ENCODE data around the gene PSMD14.

Gene PSMD14

DNA sequence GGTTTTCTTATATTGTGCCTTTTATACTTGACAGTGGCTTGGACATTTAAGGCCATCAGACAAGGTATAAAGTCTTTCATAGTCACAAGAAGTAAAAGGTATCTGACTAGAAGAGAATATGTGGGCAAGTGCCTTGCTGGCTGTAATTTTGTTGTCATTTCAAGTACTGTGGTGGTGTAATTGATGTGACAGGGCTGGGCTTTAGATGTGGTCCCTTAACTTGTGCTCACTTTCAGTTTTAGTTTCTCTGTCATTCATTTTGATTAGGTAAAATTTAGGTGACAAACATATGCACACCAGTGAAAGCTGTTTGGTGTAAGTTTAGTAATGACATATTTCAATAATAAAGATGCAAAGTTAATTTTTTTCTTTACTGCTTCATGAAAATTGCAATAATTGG, 76.6 kb downstream of the PSMD14 start:
- DNase-seq (ENCODE audit: low read depth) = no peak

DNA sequence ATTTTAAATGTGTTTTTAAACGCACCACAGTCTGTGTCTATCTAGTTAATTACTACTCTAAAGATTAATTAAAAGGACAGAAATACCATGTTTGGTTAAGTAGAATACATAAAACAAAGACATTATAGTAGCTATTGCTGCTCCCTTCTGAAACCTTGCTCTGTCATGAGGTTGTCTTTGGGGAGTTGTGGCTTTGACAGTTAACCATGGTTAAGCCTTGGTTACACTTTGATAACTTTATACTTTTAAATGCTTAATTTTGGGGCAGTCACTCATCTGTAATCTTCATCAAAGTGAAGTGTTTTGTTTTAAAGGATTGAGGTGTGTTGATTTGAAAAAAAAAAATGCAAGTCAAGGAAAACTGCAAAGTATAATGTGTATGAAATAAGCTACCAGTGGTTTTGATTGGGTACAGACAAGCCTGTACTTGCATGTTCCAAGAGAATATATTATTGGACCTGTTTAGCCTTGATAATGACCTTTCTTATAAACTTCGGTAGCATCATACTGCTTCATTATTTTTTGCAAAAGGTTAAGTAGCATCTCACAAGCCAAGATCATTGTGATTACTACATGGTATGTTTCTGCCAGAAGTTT, 78.1 kb downstream of the PSMD14 start:
- no peak for DNase-seq (ENCODE audit: low read depth)

DNA sequence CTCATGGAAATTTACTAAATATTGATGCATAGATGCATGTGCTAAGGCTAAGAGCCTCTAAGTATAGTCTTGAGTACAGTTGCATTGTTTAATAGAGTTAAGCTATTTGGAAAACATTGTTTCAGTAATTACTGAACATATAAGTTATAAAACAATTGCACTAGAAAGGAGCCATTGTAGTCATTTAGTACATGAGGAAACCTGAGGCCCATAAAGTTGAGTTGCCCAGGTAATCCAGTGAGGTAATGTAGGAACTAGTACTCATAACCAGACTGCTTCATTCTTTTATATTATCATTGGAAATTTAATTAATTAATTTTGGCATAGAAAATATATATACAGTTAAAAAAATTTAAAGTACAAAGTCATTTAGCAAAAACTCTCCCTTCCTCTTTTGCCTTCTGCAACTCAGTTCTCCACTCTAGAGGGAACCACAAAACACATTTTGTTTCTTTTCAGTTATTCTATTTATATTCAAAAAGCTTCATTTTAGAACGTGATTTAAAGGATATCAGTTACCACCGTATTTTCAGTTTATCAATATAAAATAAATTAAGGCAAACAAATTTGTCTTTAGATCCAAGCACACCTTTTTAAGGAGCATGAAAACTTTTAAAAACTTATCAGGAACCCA, 80.0 kb downstream of the PSMD14 start:
- DNase-seq (ENCODE audit: low read depth) = no peak

DNA sequence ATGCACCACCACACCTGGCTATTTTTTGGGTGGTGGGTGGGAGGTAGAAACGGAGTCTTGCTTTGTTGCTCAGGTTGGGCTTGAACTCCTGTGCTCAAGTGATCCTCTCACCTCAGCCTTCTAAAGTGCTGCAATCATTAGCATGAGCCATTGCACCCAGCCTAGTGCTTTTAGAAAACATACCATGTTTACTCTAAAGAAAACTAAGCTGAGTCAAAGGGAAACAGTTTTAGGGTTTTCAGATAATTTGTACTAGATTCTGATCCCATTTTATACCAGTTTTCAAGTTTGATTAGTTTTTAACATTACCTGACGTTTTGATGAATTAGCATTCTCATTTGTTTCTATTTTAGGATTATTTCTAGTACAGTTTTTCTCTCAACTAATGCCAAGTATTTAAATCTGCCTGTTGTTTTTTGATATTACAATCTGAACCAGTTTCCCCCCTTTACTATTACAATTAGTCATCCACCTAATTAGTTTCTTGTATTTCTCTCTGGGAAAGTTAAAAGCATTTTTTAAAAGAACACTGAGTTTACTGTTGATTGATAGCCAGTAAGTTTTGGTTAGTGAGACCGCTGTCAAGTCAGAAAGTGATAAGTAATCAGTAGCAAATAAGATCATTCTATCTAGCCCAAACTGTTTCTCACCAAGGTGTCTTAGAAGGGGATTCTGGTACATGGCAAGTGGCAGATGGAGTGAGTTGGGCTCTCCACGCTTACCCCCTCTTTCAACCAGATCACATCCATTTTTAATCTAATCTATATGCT, 83.7 kb downstream of the PSMD14 start:
- no peak for DNase-seq (ENCODE audit: low read depth)

DNA sequence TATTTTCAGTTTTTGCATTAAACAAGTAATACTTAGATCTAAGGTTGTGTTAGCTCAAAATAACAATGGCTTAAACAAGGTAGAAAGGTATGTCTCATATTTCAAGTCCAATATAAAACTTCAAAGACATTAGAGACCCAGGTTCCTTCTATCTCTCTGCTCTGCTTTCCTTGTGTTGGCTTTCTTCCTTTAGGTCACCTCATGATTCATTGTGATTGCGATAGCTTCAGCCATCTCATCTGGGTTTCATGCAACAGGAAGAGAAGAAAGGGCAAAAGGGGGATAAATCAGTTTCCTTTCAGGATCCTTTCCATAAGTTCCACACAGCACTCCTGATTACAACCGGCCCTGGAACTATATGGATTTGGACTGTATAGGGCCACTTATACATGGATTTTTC, 91.9 kb downstream of the PSMD14 start:
- peak; percentile 40 for DNase-seq (ENCODE audit: low read depth)

DNA sequence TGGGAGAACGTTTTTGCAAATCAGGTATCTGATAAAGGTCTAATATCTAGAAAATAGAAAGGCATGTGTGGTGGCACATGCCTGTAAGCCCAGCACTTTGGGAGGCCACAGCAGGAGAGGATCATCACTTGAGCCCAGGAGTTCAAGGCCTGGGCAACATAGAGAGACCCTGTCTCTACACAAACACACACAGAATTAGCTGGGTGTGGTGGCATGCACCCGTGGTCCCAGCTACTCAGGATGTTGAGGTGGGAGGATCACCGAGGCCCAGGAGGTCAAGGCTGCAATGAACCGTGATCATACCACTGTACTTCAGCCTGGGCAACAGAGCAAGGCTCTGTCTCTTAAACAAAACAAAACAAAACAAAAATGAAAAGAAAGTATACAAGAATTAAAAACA, 94.1 kb downstream of the PSMD14 start:
- DNase-seq (ENCODE audit: low read depth) = no peak

DNA sequence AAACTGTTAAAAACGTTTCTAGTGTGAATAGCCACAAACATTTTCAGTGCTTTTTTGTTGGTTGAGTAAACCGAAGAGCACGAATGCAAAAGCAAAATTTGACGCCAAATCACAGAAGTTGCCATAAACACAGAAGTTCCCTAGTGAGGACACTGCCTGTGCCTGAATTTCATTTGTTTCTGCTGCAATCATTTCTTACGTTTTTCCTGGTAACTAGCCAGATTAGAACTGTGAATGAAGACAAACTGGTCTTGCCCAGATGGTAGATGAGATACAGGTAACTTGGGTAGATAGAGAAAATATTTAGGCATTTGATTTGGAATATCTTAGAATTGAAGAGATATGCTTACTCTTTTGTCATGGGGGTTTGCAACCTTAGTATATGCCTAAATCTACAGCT, 98.1 kb downstream of the PSMD14 start:
- no peak for DNase-seq (ENCODE audit: low read depth)

DNA sequence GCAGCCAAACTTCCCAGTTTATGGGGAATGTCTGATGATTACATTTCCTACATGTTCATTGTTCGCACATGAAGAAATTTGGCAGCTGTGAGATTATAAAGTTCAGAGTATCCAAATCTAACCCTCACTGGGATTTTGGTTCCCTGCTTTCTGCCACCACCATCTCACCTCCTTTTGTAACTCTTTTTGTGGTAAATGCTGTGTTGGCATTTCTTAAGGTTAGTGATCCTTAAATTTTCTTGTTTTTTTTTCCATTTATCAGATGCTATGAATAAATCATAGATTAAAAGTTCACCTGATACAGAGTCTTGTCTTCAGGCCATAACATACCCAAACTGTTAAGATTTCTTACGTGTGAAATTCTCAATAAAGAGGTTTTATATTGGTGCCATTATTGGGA, 99.4 kb downstream of the PSMD14 start:
- DNase-seq (ENCODE audit: low read depth) = no peak

DNA sequence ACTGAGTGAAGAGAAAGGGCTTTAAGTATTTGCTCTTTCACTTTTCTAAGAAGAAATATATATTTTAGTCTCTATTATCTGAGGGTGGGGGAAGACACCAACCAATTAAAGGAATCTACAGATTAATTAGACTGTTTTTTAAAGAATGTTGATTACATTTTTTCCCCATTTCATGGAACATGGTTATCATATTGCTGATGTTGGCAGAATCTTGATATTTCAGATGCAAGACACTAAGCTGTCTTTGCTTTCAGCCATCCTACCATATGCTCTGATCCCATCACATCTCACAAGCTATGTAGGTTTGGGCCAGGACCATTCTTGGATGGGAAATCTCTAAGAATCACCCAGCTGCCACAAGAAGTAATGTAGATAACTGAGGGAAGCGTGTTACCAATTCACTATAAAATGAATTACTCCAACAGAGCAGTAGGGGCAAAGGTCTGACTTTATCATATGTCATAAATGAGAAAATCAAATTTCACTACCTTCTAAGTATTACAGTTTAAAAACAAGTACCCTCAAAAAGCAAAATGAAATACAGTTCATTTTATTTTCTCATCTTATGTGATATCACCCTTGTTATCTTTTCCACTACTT, 101.2 kb downstream of the PSMD14 start:
- DNase-seq (ENCODE audit: low read depth) = no peak

DNA sequence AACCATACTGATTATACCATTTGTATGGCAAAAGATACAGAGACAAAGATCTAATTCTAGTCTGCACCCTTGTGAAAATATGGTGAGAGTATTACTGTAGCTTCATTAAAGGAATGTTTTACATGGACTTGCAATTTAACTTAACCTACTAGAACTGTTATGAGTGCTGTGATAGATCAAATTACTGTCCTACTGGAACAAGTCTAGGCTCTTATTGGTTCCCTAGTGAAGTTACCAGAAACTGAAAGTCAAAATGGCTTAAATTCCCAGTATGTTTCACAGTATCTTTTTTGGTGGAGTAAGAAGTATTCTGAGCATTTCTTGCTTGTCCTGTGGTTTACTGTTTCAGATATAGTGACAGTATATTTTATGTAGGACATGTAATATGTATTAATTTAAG, 104.1 kb downstream of the PSMD14 start:
- peak; percentile 6 for DNase-seq (ENCODE audit: low read depth)

DNA sequence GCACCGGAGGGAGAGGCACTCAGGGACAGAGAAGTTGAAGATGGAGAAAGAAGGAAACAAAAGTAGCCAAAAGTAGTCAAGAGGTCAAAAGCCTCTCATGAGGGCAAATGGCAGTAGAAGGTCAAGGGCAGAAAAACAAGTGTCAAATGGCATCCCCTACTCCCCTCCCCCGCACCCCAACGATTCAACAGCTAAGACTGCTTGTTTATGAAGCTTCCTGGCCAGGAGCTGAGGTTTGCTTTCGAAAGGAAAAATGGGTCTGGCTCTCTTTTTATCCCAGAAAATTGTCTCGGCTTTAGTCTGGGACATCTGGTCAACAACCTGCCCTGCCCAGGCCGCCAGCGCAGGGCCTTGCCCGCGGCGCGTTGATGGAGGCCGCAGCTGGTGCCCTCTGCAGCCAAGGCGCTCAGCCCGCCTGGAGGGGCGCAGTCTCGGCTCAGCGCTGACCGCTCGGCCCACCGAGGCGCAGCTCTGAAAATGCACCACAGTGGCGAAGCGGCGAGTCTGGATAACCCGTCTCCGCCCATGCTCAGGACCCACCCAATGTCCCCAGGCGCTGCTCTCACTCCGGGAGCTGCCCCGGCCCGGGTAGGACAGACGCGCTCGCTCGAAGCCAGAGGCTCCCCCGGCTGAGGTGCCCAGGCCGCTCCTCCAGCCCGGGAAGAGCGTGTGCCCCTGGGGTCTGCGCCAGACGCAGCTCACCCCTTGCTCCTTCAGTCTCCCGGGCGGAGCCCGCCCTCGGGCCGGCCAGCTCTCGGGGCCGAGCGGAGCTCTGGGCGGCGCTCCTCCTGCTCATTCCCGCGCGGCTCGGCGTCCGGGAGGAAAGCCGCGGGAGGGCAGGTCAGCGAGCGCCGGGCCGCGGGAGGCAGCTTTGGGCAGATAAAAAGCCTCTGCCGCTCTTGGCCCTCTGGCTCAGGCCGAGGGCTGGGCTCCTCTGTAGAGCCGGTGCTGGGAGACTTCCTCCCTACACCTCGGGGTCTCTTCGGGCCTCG, 106.1 kb downstream of the PSMD14 start:
- DNase-seq (ENCODE audit: low read depth) = peak; percentile 11

DNA sequence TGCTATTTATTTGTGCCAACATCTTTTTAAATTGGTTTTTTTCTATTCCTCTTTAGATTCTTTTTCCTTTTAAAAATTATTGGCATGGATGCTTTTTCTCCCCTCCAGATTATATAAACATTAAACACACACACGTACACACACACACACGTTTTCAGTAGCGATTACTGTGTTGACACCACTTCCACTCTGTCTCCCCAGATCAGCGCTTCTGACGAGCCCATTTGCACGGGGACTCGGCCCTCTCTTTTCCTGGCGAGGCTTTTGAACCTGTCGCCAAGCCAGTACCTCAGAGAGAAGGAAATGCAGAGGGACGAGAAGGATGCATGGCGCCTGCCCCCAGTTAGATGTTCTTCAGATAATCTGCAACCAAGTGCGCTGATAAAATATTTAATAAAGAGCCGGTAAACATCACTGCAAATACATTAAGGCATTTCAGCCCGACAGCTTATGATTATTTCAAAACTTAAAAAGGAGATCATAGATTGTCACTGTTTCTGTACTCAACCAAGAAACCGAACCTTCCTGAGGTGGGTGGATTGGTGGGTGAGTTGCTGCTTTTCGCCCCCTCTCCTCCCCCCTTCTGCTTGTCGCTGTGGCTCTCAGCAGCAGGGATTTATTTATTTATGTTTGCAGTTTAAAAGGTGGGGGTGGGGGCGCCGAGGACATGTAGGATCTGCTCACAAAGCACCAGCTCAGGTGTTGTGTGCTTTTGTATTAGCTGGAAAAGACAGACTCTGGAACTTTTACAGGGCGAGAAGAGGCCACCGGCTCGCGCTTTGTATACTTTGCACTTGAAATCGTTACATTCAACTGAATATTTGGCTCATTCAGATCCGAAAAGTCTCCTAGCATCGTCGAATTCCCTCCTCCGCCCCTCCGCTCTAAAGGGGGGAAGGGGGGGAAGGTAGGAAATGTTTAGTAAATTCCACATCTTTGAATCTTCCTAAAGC, 107.1 kb downstream of the PSMD14 start:
- DNase-seq (ENCODE audit: low read depth) = no peak

DNA sequence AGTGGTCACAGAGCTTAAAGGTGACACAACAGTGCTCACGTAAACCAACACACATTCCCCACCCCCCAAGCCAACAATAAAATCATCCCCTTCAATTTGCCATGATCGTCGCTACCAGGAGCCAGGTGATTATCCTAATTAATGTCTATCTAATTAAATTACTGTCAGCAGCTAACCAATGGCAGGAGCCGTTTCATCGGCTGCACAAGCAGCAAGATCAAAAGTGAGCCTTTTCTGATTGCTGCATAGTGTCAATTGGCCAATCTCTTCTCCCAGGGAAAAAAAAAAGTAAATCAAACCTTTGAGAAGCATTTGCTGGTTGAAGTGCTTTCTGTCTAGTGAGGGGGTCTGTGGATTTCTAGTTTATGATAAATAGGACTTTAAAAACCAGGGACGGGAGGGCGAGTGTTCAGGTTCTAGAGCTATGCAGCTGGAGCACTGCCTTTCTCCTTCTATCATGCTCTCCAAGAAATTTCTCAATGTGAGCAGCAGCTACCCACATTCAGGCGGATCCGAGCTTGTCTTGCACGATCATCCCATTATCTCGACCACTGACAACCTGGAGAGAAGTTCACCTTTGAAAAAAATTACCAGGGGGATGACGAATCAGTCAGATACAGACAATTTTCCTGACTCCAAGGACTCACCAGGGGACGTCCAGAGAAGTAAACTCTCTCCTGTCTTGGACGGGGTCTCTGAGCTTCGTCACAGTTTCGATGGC, 107.9 kb downstream of the PSMD14 start, which contains the start of gene TBR1:
TSS of gene TBR1 (plus strand) at position 311 of the 721 bp plus-strand sequence. CDS start at position 425, 114 bp downstream.
- peak; percentile 8 for DNase-seq (ENCODE audit: low read depth)

DNA sequence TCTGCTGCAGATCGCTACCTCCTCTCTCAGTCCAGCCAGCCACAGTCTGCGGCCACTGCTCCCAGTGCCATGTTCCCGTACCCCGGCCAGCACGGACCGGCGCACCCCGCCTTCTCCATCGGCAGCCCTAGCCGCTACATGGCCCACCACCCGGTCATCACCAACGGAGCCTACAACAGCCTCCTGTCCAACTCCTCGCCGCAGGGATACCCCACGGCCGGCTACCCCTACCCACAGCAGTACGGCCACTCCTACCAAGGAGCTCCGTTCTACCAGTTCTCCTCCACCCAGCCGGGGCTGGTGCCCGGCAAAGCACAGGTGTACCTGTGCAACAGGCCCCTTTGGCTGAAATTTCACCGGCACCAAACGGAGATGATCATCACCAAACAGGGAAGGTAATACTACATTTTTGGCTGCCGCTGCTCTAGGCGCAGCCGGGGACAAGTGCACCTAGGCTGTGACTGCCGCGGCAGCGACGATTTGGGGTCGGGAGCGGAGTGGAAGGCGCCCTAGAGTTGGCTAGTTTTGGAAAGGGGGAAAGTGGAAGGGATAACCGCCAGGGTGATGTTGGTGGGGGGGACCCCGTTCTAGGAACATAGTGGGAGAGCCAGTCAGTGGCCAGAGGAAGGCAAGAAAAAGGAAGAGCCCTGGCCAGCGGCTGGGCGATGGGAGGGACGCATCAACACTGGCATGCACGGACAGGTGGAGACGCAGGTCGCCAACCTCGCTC, 108.6 kb downstream of the PSMD14 start:
- DNase-seq (ENCODE audit: low read depth) = no peak

DNA sequence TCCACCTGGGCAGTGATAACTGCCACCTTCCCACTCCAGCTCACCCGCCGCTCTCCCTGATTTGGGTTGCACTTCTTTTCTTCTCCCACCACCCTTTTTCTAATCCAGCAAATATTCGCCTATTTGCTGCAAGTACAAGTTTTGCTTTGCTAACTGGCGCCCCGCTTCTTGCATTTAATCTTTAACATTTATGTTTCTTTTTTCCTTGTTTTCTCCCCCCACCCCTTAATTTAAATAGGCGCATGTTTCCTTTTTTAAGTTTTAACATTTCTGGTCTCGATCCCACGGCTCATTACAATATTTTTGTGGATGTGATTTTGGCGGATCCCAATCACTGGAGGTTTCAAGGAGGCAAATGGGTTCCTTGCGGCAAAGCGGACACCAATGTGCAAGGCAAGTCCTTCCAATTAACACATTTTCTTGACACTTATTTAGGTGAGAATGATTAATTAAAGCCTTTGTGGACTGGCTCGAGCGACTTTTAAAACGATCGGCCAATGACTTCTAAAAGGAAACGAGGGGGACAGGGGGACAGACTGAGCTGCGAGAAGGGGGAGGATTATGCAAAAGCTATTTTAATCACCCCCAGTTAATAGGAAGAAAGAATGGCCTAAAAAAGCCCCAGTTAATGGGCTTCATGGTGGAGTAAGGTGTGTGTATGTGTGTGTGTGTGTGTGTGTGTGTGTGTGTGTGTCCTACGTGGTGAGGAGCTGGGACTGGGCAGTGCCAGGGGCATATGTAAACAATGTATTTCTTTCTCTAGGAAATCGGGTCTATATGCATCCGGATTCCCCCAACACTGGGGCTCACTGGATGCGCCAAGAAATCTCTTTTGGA, 109.4 kb downstream of the PSMD14 start:
- no peak for DNase-seq (ENCODE audit: low read depth)

DNA sequence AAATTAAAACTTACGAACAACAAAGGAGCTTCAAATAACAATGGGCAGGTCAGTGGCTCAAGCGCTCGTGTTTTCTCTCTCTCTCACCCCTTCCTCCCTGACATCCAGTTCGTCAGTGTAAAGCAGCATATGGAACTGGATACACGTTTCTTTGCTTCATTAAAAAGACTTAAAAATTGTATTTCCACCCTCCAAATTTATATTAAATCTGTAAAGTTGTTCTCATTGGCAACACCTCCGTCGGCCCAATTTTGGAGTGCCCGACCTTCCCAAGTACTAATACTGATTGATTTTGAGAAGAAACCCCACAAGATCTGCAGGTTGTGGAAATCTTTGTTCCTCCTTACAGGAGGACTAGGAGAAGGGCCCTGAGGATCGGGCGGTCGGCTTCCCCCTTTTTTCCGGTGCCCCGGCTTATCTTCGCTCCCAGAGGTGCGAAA, 110.1 kb downstream of the PSMD14 start:
- DNase-seq (ENCODE audit: low read depth) = no peak

DNA sequence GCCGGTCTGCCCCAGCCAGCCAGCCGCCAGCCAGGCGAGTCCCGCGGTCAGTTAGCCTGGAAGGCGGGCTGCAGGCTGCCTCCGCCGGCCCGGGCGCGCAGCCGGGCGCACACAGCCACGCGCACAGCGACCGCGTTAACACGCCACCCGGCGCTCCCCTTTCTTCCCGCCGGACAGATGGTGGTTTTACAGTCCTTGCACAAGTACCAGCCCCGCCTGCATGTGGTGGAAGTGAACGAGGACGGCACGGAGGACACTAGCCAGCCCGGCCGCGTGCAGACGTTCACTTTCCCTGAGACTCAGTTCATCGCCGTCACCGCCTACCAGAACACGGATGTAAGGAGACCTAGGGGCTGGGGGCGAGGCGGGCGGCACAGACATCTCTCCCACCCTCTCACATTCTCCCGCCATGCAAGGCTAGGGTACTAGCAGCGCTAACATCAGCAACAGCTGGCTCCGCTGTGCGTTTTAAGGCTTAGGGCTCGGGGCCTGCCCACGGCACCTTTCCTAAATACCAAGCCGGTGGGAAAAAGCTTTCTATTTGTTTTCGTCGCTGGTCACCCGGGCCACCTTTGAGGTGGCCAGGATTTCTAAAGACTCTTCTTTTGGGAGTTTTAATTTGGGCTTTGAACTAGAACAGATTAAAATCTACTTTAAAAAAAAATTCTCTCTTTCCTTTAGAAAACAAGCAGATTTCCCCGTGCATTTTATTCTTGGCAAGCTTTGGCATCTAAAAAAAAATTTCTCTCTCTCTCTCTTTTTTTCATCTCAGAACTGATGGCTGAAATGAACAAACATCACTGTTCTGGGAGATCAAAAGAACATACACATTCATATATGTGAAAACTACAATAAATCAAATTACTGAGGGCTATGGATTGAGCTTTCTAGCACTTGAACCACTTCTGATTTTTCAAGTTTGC, 110.8 kb downstream of the PSMD14 start:
- DNase-seq (ENCODE audit: low read depth) = no peak
